Measurements from ENCODE around the gene TMEM91.
"Not testable (repeated sequence)": the region's sequence is repeated elsewhere in the genome, so short reads cannot be mapped to it uniquely, and the experiment has no call there.

The TMEM91 gene

DNA sequence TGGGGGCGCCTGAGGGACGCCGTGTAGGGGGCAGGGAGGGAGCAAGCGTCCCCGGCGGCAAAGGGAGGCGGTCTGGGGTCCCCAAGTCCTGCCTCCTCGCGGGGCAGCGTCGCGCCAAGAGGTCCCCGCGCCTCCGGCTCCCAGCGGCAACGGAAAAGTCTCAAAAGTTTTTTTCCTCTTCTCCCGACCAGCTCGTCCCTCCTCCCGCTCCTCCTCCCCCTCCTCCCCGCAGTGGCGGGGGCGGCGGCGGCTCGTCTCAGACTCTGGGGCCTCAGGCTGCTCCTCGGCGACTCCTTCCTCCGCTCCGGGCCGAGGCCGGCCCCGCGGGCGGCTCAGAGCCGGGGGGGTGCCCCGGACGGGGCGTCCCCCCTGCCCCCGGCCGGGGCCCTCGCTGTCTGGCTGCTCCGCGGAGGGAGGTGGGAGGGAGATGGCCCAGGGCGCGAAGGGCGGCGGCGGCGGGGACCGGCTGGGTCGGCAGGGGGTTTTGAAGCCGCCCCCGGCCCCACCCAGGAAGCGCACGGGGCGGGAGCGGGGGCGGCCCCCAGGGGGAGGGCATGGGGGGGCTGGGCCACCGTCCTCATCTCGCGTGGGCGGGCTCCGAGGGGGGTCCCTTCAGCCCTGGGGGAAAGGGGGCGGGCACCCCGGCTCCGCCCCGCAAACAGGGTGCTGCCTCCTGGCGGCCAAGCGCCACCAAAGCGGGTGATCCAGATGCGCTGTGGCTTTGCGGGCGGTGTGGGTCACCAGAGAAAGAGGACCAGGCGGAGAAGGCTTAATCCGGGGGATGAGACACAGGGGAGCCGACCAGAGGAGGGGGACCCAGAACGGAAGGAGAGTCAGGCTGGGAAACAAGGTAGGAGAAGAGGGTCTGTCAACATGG is 22.6 kb upstream of the TMEM91 start, which contains the start of gene TGFB1:
Gene TGFB1, minus strand, starts transcription at position 457 of the 877 bp plus-strand sequence. CDS start 878 bp downstream, outside the sequence.
- DNase-seq (ENCODE audit: low spot score): peak; percentile 70

DNA sequence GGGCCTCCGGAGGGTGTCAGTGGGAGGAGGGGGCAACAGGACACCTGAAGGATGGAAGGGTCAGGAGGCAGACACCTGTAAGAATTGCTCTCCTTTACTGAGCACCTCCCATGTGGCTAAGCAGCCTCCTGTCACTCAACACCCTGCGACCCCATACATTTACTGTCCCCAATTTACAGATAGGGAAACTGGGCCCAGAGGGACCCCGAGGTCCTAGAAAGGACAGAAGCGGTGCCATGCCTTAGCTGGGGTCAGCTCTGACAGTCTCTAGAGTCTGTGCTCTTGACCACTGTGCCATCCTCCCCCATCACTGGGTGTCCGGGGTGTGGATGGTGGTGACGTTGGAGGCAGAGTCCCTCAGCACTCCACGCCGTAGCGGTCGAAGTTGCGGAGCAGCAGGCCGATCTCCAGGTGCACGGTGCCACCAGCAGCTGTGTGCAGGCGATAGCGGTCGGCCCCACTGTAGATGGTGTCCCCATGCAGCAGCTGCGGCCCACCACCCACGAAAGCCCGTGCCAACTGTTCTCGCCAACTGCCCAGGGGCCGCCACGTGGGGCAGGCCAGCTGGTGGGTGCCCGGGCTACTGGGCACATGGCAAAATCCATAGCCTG is 21.9 kb upstream of the TMEM91 start:
- DNase-seq (ENCODE audit: low spot score): no peak

DNA sequence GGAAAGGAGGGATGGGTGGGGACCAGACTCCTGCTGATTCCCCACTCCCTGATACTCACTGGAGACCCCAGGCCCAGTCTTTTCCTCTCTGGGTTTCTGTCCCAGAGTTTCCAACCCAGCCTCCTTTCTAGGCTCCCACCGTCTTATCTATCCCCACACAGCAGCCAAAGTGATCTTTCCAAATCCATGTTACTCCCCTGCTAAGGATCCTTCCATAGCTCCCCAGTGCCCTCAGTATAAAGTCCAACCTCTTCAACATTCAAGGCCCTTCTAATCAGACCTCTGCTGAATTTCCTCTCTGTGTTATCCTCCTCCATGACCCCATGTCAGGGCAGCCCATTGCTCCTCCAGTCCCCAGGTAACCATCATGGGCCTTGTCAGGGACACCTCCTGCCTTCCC is 21.3 kb upstream of the TMEM91 start:
- DNase-seq (ENCODE audit: low spot score): no peak

DNA sequence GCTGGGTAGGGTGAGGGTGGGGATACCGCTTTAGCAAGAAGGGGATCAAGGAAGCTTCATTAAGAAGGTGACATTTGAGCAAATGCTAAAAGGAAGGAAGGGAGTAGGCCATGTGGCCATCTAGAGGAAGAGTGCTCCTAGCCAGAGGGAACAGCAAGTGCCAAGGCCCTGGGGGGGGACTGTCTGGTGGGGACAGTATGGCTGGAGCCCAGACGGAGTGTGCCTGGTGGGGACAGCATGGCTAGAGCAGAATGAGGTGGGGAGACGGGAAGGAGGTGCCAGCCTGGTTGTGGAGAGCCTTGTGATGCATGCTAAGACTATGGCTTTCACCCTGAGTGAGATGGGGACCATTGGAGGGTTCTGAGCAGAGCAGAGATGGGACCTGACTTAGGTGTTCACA is 20.5 kb upstream of the TMEM91 start:
- no peak for DNase-seq (ENCODE audit: low spot score)

DNA sequence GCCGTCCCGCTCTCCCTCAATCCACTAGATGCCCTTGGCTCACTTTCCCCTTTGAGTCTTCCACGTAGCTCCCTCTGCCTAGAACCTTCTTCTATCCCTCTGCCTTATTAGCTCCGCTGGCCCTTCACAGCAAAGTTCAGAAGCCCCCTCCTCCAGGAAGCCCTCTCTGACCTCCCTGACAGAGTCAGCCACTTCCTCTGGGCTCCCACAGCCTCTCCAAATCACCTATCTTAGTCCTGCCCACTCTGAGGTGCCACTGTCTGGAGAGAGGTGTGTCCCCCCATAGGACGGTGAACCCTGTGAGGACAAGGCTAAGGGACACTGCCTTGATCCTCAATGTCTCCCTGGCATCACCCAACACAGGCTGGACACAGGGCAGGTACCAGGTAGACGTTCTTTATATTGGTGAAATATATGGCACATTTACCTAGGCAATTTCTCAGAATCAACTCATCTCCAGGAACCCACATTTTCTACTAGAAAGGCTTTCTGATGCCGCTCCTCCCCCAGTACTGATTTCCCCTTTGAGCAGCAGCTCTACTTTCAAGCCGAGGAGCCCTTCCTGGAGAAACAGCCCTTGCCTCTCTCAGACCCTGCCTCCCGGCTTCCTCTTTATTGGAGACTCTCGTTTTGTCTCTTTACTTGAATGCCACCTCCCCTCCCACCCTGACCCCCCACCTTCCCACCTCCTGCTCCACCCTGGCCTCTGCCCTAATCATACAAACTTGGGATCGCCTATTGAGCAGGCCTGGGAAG is 19.2 kb upstream of the TMEM91 start:
- no peak for DNase-seq (ENCODE audit: low spot score)

DNA sequence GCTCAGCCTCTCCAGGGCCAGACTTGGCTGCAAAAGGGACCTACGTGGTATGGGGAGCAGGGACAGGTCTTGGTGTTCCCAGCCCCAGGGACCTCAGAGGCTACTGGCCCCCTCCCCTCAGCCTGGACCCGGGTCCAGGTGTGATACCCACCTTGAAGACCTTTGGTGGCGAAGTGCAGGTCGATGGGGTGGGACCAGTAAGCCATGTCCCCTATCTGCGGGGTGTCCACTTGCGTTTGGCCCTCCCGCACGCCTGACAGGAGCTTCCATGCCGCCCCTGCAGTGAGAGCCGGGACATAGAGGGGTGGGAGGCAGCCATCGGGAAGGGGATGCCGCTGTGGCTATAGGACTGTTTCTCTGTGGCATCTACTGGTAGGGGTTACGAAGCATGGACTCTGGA is 18.6 kb upstream of the TMEM91 start:
- DNase-seq (ENCODE audit: low spot score): no peak

DNA sequence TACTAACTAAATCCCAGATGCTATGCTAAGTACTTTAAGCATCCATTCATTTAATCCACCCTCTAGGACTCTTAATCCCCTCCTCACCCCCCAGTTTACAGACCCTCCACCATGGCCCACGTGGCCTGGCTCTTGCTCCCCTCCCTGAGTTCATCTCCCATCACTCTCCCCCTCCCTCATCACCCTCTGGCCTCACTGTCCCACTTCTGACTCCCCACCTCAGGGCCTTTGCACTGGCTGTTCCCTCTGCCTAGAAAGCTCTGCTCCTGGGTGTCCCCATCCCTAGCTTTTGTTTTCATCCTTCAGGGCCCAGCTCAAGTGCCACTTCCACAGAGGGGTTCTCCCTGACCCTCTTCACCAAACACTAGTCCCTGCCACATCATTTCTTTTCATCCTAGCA is 16.6 kb upstream of the TMEM91 start:
- no peak for DNase-seq (ENCODE audit: low spot score)

DNA sequence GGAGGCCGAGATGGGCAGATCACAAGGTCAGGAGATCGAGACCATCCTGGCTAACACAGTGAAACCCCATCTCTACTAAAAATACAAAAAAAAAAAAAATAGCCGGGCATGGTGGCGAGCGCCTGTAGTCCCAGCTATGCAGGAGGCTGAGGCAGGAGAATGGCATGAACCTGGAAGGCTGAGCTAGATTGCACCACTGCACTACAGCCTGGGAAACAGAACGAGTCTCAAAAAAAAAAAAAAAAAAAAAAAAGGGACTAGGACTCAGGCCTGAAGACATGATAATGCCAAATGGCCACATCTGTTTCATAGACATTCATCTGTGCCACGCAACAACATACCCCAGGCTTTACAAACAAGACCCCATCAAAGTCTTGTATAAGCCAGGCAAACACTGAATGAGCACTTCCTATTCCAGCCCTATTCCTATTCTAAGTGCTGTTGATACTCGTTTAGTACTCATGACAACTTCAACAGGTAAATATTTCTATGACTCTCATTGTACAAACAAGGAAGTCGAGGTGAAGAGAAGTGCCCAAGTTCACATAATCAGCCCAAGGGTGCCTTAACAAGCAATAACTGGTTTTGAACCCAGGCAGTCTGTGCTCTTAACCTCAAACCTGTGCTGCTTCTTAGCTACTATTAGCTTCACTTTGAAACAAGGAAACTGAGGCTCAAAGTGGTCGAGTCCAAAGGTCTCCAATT is 14.0 kb upstream of the TMEM91 start:
- DNase-seq (ENCODE audit: low spot score): no peak

DNA sequence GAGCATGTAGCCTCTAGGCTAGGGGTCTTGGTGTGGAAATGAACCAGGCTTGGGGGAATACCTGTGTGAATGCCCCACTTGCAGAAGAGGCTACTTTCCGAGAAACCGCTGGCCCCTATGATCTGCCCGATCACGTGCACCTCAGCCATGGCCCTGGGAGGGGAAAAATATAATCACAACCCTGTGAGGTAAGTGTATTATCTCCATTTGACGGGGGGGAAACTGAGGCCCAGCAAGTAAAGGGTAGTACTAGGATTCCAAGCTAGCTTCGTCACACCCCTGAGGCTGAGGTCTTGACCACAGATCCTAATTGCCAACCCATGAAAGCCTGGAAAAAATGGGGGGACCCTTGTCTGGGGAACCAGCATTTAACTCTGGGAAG is 13.0 kb upstream of the TMEM91 start:
- DNase-seq (ENCODE audit: low spot score): no peak

DNA sequence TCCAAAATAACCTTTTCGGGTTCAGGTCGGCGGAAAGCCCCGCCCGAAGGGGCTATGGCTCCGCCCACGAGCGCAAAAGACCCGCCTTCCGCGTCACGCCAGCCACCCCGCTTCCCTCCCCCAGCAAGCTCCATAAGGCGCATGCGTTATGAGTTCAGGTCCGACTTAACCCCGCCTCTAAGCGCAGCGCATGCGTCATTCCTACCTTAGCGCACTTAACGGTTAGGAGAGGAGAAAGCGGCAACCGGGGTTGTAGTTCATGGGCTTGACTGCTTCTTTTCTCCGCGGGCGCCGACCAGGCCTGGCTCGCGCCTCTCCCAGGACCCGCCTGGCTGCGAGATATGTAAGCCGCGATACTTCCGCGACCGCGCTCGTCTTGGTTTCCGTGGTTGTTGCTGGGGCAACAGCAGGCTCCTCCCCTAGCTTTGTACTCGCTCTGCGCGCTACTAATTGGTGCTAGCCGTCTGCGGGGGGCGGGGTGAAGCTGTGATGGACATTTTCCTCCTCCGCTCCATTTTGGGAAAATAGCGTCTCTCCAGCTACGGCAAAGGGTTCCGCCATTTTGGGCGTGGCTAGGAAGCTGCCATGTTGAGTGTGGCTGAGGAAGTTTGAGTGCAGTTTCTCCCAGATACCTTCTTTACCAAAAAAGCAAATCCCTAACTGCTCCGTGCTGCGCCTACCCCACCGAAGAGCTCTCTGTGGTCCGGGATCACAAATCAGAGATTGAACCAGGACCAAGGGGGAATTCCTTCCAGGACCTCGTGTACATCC is 12.4 kb upstream of the TMEM91 start, which contains the start of gene B9D2:
Gene B9D2, minus strand, starts transcription at position 397 of the 771 bp plus-strand sequence. CDS start 630 bp downstream, outside the sequence.
- DNase-seq (ENCODE audit: low spot score): peak; percentile 99

DNA sequence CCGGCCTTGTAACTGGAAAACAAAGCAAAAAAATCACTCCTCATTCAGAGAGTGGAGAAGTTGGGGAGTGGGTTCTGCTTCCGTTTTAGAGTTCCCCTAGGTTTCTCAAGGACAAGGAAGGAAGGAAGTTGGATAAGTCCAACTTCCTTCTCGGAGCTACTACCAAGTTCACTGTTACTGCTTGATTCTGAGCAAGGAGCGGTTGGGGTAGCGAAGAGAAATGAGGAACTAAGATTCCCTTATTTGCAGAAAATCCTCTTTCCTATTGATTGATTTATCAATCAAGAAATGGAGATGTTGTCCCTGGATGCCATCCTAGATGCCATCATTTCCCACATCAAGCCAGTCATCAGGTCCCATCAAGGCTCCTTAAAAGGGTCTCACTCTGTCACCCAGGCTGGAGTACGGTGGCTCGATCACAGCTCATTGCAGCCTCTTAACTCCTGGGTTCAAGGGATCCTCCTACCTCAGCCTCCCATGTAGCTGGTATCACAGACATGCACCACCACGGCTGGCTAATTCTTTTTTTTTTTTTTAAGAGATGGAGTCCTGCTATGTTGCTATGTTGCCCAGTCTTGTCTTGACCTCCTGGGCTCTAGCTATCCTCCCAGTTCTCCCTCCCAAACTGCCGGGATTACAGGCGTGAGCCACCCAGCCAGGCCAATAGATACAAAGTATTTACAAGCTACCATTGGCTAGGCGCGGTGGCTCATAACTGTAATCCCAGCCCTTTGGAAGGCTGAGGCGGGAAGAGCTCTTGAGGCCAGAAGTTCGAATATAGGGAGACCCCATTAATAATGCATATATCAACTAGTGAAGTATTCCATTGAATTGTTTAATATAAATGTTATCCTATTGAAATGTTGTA is 11.6 kb upstream of the TMEM91 start:
- no peak for DNase-seq (ENCODE audit: low spot score)

DNA sequence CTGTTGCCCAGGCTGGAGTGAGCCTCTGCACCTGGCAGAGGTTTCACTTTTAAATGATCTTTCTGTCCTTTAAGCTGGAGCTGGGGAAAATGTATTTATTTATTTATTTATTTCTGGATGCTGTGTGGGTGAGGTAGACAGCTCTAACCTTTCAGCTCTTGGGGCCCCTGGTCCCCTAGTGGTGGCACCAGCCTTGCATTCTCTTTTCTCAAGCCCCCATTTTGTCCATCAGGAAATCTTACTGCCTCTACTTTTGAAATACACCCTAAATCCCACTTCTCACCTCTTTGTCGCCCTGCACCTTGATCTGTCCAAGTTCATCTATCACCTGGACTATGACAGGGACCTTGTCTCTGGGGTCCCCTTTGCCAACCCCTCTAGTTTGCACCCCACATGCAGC is 10.2 kb upstream of the TMEM91 start:
- DNase-seq (ENCODE audit: low spot score): no peak

DNA sequence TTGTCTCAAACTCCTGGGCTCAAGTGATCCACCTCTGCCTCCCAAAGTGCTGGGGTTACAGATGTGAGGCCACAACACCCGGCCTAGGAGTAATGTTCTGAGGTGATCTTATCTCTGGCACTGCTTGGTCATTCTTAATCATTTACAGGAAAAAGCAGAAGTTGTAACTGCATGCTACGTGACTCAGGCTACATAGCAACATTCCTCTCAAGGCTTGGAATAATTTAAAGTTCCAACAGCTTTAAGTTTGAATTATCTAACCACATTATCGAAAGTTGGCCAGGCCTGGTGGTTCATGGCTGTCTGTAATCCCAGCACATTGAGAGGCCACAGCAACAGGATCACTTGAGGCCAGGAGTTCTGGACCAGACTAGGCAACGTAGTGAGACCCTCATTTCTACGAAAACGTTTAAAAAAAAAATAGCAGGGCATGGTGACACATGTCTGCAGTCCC is 8.5 kb upstream of the TMEM91 start:
- DNase-seq (ENCODE audit: low spot score): peak; percentile 46

DNA sequence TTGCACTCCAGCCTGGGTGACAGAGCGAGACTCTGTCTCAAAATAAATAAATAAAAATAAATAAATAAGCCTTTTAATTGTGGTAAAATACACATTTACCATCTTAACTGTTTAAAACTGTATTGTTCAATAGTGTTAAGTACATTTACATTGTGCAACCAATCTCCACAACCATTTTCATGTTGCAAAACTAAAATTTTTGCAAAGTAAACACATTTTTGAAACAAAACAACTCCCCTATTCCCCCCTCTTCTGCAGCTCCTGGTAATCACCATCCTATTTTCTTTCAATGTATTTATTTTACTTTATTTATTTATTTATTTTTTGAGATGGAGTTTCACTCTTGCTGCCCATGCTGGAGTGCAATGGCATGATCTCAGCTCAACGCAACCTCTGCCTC is 6.6 kb upstream of the TMEM91 start:
- no peak for DNase-seq (ENCODE audit: low spot score)

DNA sequence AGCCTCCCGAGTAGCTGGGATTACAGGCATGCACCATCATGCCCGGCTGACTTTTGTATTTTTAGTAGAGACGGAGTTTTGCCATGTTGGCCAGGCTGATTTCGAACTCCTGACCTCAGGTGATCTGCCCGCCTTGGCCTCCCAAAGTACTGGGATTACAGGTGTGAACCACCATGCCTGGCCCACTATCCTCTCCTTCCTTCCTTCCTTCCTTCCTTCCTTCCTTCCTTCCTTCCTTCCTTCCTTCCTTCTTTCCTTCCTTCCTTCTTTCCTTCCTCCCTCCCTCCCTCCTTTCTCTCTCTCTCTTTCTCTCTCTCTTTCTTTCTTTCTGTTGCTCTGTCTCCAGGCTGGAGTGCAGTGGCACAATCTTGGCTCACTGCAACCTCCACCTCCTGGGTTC is 5.2 kb upstream of the TMEM91 start:
- not testable (repeated sequence) for DNase-seq (ENCODE audit: low spot score)

DNA sequence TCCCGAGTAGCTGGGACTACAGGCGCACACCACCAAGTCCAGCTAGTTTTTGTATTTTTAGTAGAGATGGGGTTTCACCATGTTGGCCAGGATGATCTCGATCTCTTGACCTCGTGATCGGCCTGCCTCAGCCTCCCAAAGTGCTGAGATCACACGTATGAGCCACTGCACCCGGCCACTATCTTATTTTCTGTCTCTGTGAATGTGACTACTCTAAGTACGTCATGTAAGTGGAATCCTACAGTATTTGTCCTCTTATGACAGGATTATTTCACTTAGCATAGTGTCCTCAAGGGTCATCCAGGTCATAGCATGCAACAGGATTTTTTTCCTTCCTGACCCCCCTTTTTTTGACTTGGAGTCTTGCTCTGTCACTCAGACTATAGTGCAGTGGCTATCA is 4.8 kb upstream of the TMEM91 start:
- no peak for DNase-seq (ENCODE audit: low spot score)

DNA sequence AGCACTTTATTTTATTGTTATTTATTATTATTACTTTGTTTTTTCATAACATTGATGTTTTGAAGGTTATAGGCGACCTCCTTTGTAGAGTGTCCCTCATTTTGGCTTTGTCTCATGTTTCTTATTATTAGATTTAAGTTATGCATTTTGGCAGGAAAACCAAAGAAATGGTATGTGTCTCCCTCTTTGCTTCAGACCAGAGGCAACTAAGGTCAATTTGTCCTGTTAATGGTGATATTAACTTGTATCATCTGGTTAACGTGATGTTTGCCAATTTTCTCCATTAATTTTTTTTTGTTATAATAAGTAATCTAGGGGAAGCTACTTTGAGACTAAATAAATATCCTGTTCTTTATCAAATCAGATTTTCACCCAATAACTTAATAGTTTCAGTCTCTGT is 3.8 kb upstream of the TMEM91 start:
- no peak for DNase-seq (ENCODE audit: low spot score)

DNA sequence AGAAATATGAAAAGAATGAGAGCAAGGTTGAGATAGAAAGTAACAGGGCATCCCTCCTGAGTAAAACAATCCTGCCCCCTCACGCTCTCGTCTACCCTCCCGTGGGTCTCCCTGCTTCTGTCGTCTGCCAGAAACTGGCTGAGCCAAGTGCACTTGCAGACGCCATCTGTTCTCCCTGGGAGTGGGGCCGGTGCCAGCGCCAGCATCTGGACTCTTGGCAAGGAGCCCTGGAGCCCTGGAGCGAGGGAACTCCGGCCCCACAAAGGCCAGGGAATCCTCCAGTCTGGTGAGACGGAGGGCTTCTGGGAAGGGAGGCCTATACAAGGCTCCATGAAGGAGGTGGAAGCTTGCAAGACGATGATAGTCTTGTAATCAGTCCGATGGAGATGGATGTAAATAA is 2.3 kb upstream of the TMEM91 start:
- DNase-seq (ENCODE audit: low spot score): no peak

DNA sequence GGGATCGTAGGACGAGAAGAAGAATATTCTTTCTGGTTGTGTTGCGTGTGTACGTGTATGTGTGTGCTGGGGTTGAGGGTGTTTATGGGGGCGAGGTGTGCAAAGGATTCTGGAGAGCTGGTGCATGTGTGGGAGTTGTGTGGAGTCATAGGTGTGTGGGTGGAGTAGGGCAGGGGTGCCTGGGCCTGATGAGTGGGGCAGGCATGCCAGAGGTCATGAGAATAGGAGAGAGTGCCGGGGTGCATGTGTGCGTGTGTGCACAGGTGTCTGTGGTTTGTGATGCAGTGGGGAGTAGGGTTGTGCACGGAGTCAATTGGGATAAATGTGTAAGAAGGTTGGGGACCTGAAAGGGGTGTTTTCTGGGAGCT is 649 bp downstream of the TMEM91 start:
- no peak for DNase-seq (ENCODE audit: low spot score)

DNA sequence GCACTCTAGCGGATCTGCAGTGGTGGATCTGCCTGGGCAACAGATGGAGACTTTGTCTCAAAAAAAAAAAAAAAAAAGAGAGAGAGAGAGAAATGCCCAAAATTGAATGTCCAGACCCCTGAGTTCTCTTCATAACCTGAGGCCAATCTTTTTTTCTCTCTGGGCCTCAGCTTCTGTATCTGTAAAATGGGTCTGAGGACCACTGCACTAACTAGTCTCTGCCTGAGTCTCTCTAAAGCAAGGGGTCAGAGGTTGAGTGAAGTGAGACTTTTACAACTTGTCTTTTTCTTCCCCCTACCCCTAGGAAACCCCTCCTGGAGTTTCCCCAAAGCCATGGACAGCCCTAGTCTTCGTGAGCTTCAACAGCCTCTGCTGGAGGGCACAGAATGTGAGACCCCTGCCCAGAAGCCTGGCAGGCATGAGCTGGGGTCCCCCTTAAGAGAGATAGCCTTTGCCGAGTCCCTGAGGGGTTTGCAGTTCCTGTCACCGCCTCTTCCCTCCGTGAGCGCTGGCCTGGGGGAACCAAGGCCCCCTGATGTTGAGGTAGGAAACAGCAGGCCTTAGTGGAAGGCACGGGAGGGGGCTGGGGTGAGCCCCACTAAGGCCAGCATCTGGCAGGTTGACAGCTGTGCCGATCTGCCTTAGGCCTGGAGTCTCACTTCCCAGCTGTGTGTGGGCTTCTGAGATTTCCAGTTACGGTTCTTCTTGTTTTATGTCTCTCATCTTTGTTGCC is 1.8 kb downstream of the TMEM91 start:
- DNase-seq (ENCODE audit: low spot score): no peak

All from hematopoietic multipotent progenitor cell treated with erythropoietin and hydrocortisone succinate and interleukin-3 and kit ligand, for 15 days (in vitro differentiated cells).